SK-N-SH (cell line): ENCODE results near the gene MVB12A. TPM values are rescaled to one million over a fixed set of nuclear protein-coding genes. Genes with fewer than 3 reads are reported as not detected.

Experiments used
- CTCF ChIA-PET: fragments of 300-600, 350-600 bp; formaldehyde crosslinking; extraction: SDS; loops from one replicate; lab custom pipeline; 2021; lab: Yijun Ruan, JAX
- POLR2A ChIA-PET: fragments of 350-600 bp; sonication (Branson Sonifier 250); formaldehyde crosslinking; extraction: SDS; loops from one replicate; lab custom pipeline; 2020; ENCODE audit warnings: antibody characterized with exemption, inconsistent platforms; lab: Yijun Ruan, JAX
- DNase-seq: peaks from one replicate; pipeline ENCODE4 v3.0.0; 2012
- H2AFZ ChIP-seq: fragments of 200-600 bp; sonication (generic); 2 replicates; pipeline ENCODE4 v1.8.1; 2016; ENCODE audit warnings: antibody characterized with exemption, mild to moderate bottlenecking, low read depth
- H3F3A ChIP-seq: fragments of 200-600 bp; sonication (generic); replicated peaks from 2 replicates; pipeline ENCODE3; 2016; ENCODE audit warnings: antibody characterized with exemption, mild to moderate bottlenecking; ENCODE audit not compliant: insufficient read depth
- H3K27ac ChIP-seq, 2 experiments: fragments of 200-500 bp in 1 of 2; fragments of 200-600 bp in 1 of 2; sonication (Bioruptor generic) in 1 of 2; sonication (generic), shearing (Covaris generic) in 1 of 2; 2 replicates each; pipeline versions ENCODE4 v1.5.1 to v1.6.1; 2014 to 2016; ENCODE audit warnings: low read depth in 2 of 2, inconsistent platforms in 1 of 2, low read length in 1 of 2, mild to moderate bottlenecking in 1 of 2, mixed read lengths in 1 of 2
- H3K27me3 ChIP-seq: fragments of 200-600 bp; sonication (generic), shearing (Covaris generic); 2 replicates; pipeline ENCODE4 v1.6.1; 2016; ENCODE audit warnings: mixed run types; ENCODE audit not compliant: insufficient read depth
- H3K36me3 ChIP-seq, 2 experiments: fragments of 200-500 bp in 1 of 2; fragments of 200-600 bp in 1 of 2; sonication (Bioruptor generic) in 1 of 2; sonication (generic) in 1 of 2; replicated peaks in 1 of 2; 2 replicates each; pipeline versions ENCODE3 to v1.5.1; 2014 to 2016; ENCODE audit warnings: low read length in 1 of 2, mild to moderate bottlenecking in 1 of 2; ENCODE audit not compliant: insufficient read depth in 2 of 2, control insufficient read depth in 1 of 2
- H3K4me1 ChIP-seq, 2 experiments: fragments of 200-500 bp in 1 of 2; fragments of 200-600 bp in 1 of 2; sonication (Bioruptor generic) in 1 of 2; sonication (generic), shearing (Covaris generic) in 1 of 2; 2 replicates each; pipeline versions ENCODE4 v1.5.1 to v1.6.1; 2014 to 2016; ENCODE audit warnings: low read depth in 1 of 2, low read length in 1 of 2, mixed run types in 1 of 2; ENCODE audit not compliant: insufficient read depth in 2 of 2, control insufficient read depth in 1 of 2
- H3K4me2 ChIP-seq: fragments of 200-600 bp; sonication (generic), shearing (Covaris generic); 2 replicates; pipeline ENCODE4 v1.6.1; 2017; ENCODE audit warnings: mixed run types
- H3K4me3 ChIP-seq, 2 experiments: fragments of 200-500 bp in 1 of 2; fragments of 200-600 bp in 1 of 2; sonication (Bioruptor generic) in 1 of 2; sonication (generic), shearing (Covaris generic) in 1 of 2; 2 replicates each; pipeline versions ENCODE4 v1.5.1 to v1.8.1; 2014 to 2016; ENCODE audit warnings: low read depth in 2 of 2, inconsistent platforms in 1 of 2, low read length in 1 of 2, mild to moderate bottlenecking in 1 of 2, mixed read lengths in 1 of 2, moderate library complexity in 1 of 2
- H3K79me2 ChIP-seq: fragments of 200-600 bp; sonication (generic); 2 replicates; pipeline ENCODE4 v1.8.1; 2017; ENCODE audit warnings: mild to moderate bottlenecking; ENCODE audit not compliant: insufficient read depth
- H3K9ac ChIP-seq: fragments of 200-600 bp; sonication (generic); 2 replicates; pipeline ENCODE4 v1.6.1; 2017; ENCODE audit warnings: mixed run types
- H3K9me2 ChIP-seq: fragments of 200-600 bp; sonication (generic); 2 replicates; pipeline ENCODE4 v1.6.1; 2017; ENCODE audit warnings: mixed run types
- H3K9me3 ChIP-seq: fragments of 200-600 bp; sonication (generic); 2 replicates; pipeline ENCODE4 v1.6.1; 2017; ENCODE audit warnings: mixed run types, mild to moderate bottlenecking, moderate library complexity
- H4K20me1 ChIP-seq: fragments of 200-600 bp; sonication (generic); 2 replicates; pipeline ENCODE4 v1.6.1; 2017; ENCODE audit warnings: mild to moderate bottlenecking, mixed run types; ENCODE audit not compliant: insufficient read depth
- FOXJ3 ChIP-seq: sonication (generic); formaldehyde crosslinking; IDR thresholded peaks from 2 replicates; pipeline ENCODE4 v1.5.1; 2020; ENCODE audit warnings: mild to moderate bottlenecking, missing genetic modification reagents
- IRF3 ChIP-seq: fragments of 150-350 bp; IDR thresholded peaks from 2 replicates; pipeline ENCODE4 v1.6.1; 2016; ENCODE audit warnings: mild to moderate bottlenecking, low read depth, low read length
- MEF2A ChIP-seq: IDR thresholded peaks from 2 replicates; pipeline ENCODE4 v1.4.0; 2012; ENCODE audit warnings: low read depth, borderline replicate concordance
- MXI1 ChIP-seq: IDR thresholded peaks from 2 replicates; pipeline ENCODE4 v1.6.1; 2012; ENCODE audit warnings: mild to moderate bottlenecking, low read depth, low read length, improper control_type of control experiment
- NFIC ChIP-seq: IDR thresholded peaks from 2 replicates; pipeline ENCODE4 v1.4.0; 2012; ENCODE audit warnings: borderline replicate concordance
- RCOR1 ChIP-seq: fragments of 150-350 bp; IDR thresholded peaks from 2 replicates; pipeline ENCODE4 v1.6.1; 2017; ENCODE audit warnings: antibody characterized with exemption, low read length
- SIN3A ChIP-seq: IDR thresholded peaks from 2 replicates; pipeline ENCODE4 v1.6.1; 2012; ENCODE audit warnings: low read depth, mild to moderate bottlenecking, low read length, moderate library complexity, borderline replicate concordance
- SMC3 ChIP-seq: IDR thresholded peaks from 2 replicates; pipeline ENCODE4 v1.6.1; 2012; ENCODE audit warnings: low read depth, low read length, improper control_type of control experiment
- TAF1 ChIP-seq: IDR thresholded peaks from 2 replicates; pipeline ENCODE4 v1.6.1; 2012; ENCODE audit warnings: low read depth, mild to moderate bottlenecking, low read length, moderate library complexity, borderline replicate concordance
- USF2 ChIP-seq: fragments of 150-350 bp; IDR thresholded peaks from 2 replicates; pipeline ENCODE4 v1.6.1; 2017; ENCODE audit warnings: antibody characterized with exemption, low read length, low read depth, borderline replicate concordance
- YY1 ChIP-seq: IDR thresholded peaks from 2 replicates; pipeline ENCODE4 v1.4.0; 2012; ENCODE audit warnings: low read depth, mild to moderate bottlenecking
- WGBS: methylation state at CpG from one replicate; pipeline ENCODE4 v1.1.6; 2017; ENCODE audit warnings: low lambda C conversion rate; 5-methylcytosine and 5-hydroxymethylcytosine counted together
- polyA plus RNA-seq, 3 experiments: library from polyadenylated mRNA; depleted of rRNA; stranded (reverse); fragments of >200 nt; gene quantifications; 2 replicates each; pipeline ENCODE4 v1.2.3, GENCODE V29; 2012
- TF ChIP-seq, protein P1 (sequence below): fragments of 200-600 bp; sonication (generic); IDR thresholded peaks from 2 replicates; pipeline ENCODE4 v1.6.1; 2017; ENCODE audit warnings: antibody characterized with exemption, mild to moderate bottlenecking, moderate library complexity
- TF ChIP-seq, protein P2 (sequence below): IDR thresholded peaks from 2 replicates; pipeline ENCODE4; 2012

MVB12A gene
- polyA plus RNA-seq, 1 of the 3 experiments (the other 2 are of a cell fraction) = 63.9 TPM

- CTCF ChIA-PET = interaction anchor here (0.6 to 1.2 kb wide), 3 partner anchors 15 to 59 kb away, joined by 3 to 5 read pairs (median 3); no protein-coding TSS in a partner anchor
- Histone ChIP-seq H3K27ac (no peak overlapping the region), H3K79me2 (no peaks in the 10 kb centered on the region), H3K4me1 (peaks cover 0 to 23% of the 10 kb centered on the region in 2 experiments; a peak in 1 of 4 replicates), H3K9me3 (no peaks in the 10 kb centered on the region), H3K4me3 (no peak overlapping the region), H3K27me3 (no peaks in the 10 kb centered on the region), H4K20me1 (no peaks in the 10 kb centered on the region), H3K9me2 (no peaks in the 10 kb centered on the region), H3K36me3 (no peaks in the 10 kb centered on the region), H3K4me2 (no peak overlapping the region), H2AFZ (no peak overlapping the region), H3K9ac (no peak overlapping the region), H3F3A (no peaks in the 10 kb centered on the region)
- no peak for DNase-seq
- POLR2A ChIA-PET = no interaction called here
- no peak for TF ChIP-seq FOXJ3 (CRISPR knock-in tag)
- TF ChIP-seq TAF1 = no peak
- TF ChIP-seq SIN3A = no peak
- WGBS = 72% methylated on average over 2 of the region's 2 CpGs
Observed at GRCh38 chr19:17406887-17407196, 13.0 kb upstream of the MVB12A start.

GRCh38 chr19:17409990-17410389 is 9.9 kb upstream of the MVB12A start:
- TF ChIP-seq YY1 = no peak
- TF ChIP-seq, protein P1, sequence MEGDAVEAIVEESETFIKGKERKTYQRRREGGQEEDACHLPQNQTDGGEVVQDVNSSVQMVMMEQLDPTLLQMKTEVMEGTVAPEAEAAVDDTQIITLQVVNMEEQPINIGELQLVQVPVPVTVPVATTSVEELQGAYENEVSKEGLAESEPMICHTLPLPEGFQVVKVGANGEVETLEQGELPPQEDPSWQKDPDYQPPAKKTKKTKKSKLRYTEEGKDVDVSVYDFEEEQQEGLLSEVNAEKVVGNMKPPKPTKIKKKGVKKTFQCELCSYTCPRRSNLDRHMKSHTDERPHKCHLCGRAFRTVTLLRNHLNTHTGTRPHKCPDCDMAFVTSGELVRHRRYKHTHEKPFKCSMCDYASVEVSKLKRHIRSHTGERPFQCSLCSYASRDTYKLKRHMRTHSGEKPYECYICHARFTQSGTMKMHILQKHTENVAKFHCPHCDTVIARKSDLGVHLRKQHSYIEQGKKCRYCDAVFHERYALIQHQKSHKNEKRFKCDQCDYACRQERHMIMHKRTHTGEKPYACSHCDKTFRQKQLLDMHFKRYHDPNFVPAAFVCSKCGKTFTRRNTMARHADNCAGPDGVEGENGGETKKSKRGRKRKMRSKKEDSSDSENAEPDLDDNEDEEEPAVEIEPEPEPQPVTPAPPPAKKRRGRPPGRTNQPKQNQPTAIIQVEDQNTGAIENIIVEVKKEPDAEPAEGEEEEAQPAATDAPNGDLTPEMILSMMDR = no peak
- TF ChIP-seq RCOR1 = no peak
- no peak for TF ChIP-seq FOXJ3 (CRISPR knock-in tag)
- TF ChIP-seq MXI1 = no peak
- TF ChIP-seq MEF2A = no peak
- TF ChIP-seq IRF3 = no peak
- no peak for TF ChIP-seq NFIC
- TF ChIP-seq, protein P2, sequence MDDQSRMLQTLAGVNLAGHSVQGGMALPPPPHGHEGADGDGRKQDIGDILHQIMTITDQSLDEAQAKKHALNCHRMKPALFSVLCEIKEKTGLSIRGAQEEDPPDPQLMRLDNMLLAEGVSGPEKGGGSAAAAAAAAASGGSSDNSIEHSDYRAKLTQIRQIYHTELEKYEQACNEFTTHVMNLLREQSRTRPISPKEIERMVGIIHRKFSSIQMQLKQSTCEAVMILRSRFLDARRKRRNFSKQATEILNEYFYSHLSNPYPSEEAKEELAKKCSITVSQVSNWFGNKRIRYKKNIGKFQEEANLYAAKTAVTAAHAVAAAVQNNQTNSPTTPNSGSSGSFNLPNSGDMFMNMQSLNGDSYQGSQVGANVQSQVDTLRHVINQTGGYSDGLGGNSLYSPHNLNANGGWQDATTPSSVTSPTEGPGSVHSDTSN = no peak
- no peak for TF ChIP-seq SMC3
- no peak for TF ChIP-seq USF2
- Histone ChIP-seq H3F3A (no peaks in the 10 kb centered on the region), H3K9ac (no peak overlapping the region), H3K4me2 (no peak overlapping the region), H2AFZ (no peak overlapping the region), H3K4me3 (no peak overlapping the region), H3K27ac (no peak overlapping the region), H3K27me3 (no peaks in the 10 kb centered on the region), H3K79me2 (no peaks in the 10 kb centered on the region), H3K4me1 (peaks cover 0 to 21% of the 10 kb centered on the region in 2 experiments; a peak in 1 of 4 replicates), H3K9me3 (no peaks in the 10 kb centered on the region), H3K36me3 (no peaks in the 10 kb centered on the region), H4K20me1 (no peaks in the 10 kb centered on the region), H3K9me2 (no peaks in the 10 kb centered on the region)
- WGBS = 93% methylated on average over 9 of the region's 9 CpGs
- POLR2A ChIA-PET = no interaction called here
- CTCF ChIA-PET = no interaction called here
- no peak for DNase-seq
